ENCODE measurements around the gene PRR32.
"Not testable (repeated sequence)": the region's sequence is repeated elsewhere in the genome, so short reads cannot be mapped to it uniquely, and the experiment has no call there.

Gene PRR32, protein sequence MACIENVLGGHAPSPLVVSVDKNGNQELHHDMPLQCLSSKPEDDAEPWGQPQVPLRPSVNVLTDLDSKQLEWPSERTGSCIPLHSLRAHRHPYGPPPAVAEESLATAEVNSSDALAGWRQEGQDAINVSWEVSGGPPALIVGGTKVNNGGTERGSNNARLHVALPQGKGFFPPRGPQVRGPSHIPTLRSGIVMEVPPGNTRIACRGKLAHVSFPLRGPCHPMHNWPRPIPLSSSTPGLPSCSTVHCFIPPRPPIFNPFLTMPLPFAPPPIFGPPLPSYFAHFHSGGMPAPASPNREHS

GRCh38 chrX:126819429-126819828 is at the start of gene PRR32:
Gene PRR32 (plus strand): TSS chrX:126819729. CDS start chrX:126819844, 115 bp downstream.
- DNase-seq (ENCODE audit: low spot score) = no peak

- no peak for DNase-seq (ENCODE audit: low spot score)
Observed at GRCh38 chrX:126770179-126770578, 49.4 kb upstream of the PRR32 start.

- DNase-seq (ENCODE audit: low spot score) = no peak
Observed at GRCh38 chrX:126785539-126785938, 34.0 kb upstream of the PRR32 start.

GRCh38 chrX:126799059-126799458 is 20.5 kb upstream of the PRR32 start:
- DNase-seq (ENCODE audit: low spot score) = no peak

- DNase-seq (ENCODE audit: low spot score) = not testable (repeated sequence)
Observed at GRCh38 chrX:126806784-126807183, 12.7 kb upstream of the PRR32 start.

GRCh38 chrX:126815806-126816205 is 3.7 kb upstream of the PRR32 start:
- no peak for DNase-seq (ENCODE audit: low spot score)

DNA sequence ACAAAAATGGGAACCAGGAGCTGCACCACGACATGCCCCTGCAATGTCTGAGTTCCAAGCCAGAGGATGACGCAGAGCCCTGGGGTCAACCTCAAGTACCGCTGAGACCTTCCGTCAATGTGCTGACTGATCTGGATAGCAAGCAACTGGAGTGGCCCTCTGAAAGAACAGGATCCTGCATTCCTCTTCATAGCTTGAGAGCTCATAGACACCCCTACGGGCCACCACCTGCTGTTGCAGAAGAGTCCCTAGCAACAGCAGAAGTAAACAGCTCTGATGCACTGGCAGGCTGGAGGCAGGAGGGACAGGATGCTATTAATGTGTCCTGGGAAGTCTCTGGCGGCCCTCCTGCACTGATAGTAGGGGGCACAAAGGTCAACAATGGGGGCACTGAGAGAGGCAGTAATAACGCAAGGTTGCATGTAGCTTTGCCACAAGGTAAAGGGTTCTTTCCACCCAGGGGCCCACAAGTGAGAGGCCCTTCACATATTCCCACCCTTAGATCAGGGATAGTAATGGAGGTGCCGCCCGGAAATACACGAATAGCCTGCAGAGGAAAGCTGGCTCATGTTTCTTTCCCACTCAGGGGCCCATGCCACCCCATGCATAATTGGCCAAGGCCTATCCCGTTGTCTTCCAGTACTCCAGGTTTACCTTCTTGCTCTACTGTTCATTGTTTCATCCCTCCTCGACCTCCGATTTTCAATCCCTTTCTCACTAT is 1.3 kb downstream of the PRR32 start:
- DNase-seq (ENCODE audit: low spot score) = no peak

GRCh38 chrX:126824338-126825007 is 4.9 kb downstream of the PRR32 start:
- no peak for DNase-seq (ENCODE audit: low spot score)

- DNase-seq (ENCODE audit: low spot score) = no peak
Observed at GRCh38 chrX:126825566-126826193, 6.2 kb downstream of the PRR32 start.

GRCh38 chrX:126836186-126836585 is 16.7 kb downstream of the PRR32 start:
- no peak for DNase-seq (ENCODE audit: low spot score)

DNA sequence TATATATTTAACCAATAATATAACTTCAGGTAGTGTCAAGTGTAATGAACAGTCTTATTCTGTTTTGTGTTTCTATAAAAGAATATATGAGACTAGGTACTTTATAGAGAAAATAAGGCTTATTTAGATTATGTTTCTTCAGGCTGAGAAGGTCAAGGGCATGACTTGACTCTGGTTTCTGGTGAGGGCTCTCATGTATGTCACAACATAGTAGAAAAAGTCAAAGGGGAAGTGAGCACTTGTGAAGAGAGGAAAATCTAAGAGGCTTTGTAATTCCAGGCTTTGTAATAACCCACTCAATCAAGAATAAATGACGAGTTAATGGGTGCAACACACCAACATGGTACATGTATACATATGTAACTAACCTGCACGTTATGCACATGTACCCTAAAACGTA is 27.6 kb downstream of the PRR32 start:
- no peak for DNase-seq (ENCODE audit: low spot score)

DNA sequence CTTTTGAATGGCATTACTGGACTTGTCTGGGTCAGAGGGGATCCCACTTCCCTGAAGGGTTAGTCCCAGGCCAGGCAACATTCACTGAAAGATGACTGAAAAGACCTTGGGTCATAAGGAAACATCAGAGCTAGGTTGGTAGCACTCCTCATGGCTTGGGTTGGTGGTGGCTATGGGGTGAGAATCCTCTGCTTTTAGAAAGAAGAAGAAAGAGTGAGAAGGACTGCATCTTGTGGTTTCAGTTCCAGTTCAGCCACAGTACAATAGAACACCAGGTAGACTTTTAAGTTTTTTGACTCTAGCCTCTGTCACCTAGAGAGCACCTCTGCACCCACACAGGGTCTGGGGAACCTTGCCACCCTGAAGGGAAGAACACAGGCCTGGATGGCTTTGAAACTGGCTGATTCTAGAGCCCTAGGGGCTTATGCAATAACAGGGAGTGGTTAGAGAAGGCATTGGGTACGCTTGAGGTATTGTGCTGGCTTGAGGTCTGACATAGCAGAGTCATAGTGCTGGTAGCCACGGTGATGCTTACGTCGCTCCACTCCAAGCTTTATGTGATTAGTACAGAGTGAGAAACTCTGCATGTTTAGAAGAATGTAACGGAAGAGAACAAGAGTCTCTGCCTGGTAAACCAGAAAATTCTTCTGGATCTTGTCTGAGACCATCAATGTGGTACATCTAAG is 36.5 kb downstream of the PRR32 start:
- no peak for DNase-seq (ENCODE audit: low spot score)
